H9 (cell line): ENCODE measurements around the gene TSPEAR. TPM values are rescaled to one million over a fixed set of nuclear protein-coding genes. Genes with fewer than 3 reads are reported as not detected.

ENCODE experiments used
- DNase-seq: peaks from one replicate; pipeline ENCODE4 v3.0.0-alpha.2; 2017
- H2AFZ ChIP-seq: one replicate; pipeline ENCODE4 v1.6.1; 2013; ENCODE audit warnings: mild to moderate bottlenecking, low read length, control low read depth, moderate library complexity
- H2AK5ac ChIP-seq: 2 replicates; pipeline ENCODE4 v1.6.1; 2013; ENCODE audit warnings: low read length, control low read depth, mixed read lengths; ENCODE audit not compliant: insufficient read length
- H2BK120ac ChIP-seq: one replicate; pipeline ENCODE4 v1.6.1; 2013; ENCODE audit warnings: low read depth, mild to moderate bottlenecking, low read length, control low read depth, inconsistent platforms; ENCODE audit not compliant: poor library complexity, severe bottlenecking
- H2BK12ac ChIP-seq: 2 replicates; pipeline ENCODE4 v1.6.1; 2013; ENCODE audit warnings: low read length, control low read depth, mixed read lengths, low read depth; ENCODE audit not compliant: insufficient read length
- H2BK15ac ChIP-seq: 2 replicates; pipeline ENCODE4 v1.6.1; 2013; ENCODE audit warnings: low read depth, low read length, control low read depth
- H2BK20ac ChIP-seq: one replicate; pipeline ENCODE4 v1.6.1; 2013; ENCODE audit warnings: low read depth, mild to moderate bottlenecking, low read length, control low read depth, inconsistent platforms; ENCODE audit not compliant: poor library complexity, severe bottlenecking
- H2BK5ac ChIP-seq: 2 replicates; pipeline ENCODE4 v1.6.1; 2013; ENCODE audit warnings: low read length, control low read depth, mixed read lengths; ENCODE audit not compliant: insufficient read length
- H3K14ac ChIP-seq: 2 replicates; pipeline ENCODE4 v1.6.1; 2013; ENCODE audit warnings: low read length, control low read depth; ENCODE audit not compliant: insufficient read depth
- H3K18ac ChIP-seq: 2 replicates; pipeline ENCODE4 v1.6.1; 2013; ENCODE audit warnings: low read depth, mild to moderate bottlenecking, mixed read lengths, low read length, control low read depth; ENCODE audit not compliant: insufficient read length
- H3K23ac ChIP-seq: 2 replicates; pipeline ENCODE4 v1.6.1; 2013; ENCODE audit warnings: low read length, control low read depth, mixed read lengths, low read depth; ENCODE audit not compliant: insufficient read length
- H3K23me2 ChIP-seq: 2 replicates; pipeline ENCODE4 v1.6.1; 2013; ENCODE audit warnings: low read depth, mild to moderate bottlenecking, mixed read lengths, low read length, control low read depth; ENCODE audit not compliant: insufficient read length, poor library complexity, severe bottlenecking
- H3K27ac ChIP-seq: 2 replicates; pipeline ENCODE4 v1.5.1; 2013; ENCODE audit warnings: low read length, control low read depth, mixed read lengths, low read depth; ENCODE audit not compliant: insufficient read length
- H3K27me3 ChIP-seq: 2 replicates; pipeline ENCODE4 v1.6.1; 2013; ENCODE audit warnings: low read length, control low read depth, inconsistent platforms; ENCODE audit not compliant: insufficient read depth
- H3K4ac ChIP-seq: 2 replicates; pipeline ENCODE4 v1.6.1; 2013; ENCODE audit warnings: low read depth, mild to moderate bottlenecking, control low read depth, inconsistent platforms, low read length, moderate library complexity
- H3K4me1 ChIP-seq: 2 replicates; pipeline ENCODE4 v1.6.1; 2013; ENCODE audit warnings: low read length, control low read depth, inconsistent platforms; ENCODE audit not compliant: insufficient read depth
- H3K4me2 ChIP-seq: 2 replicates; pipeline ENCODE4 v1.6.1; 2013; ENCODE audit warnings: low read length, control low read depth, mixed read lengths; ENCODE audit not compliant: insufficient read length, insufficient read depth
- H3K56ac ChIP-seq: 2 replicates; pipeline ENCODE4 v1.6.1; 2013; ENCODE audit warnings: low read depth, mild to moderate bottlenecking, mixed read lengths, low read length, control low read depth; ENCODE audit not compliant: insufficient read length
- H3K79me1 ChIP-seq: 2 replicates; pipeline ENCODE4 v1.6.1; 2013; ENCODE audit warnings: low read depth, mild to moderate bottlenecking, moderate library complexity, low read length, control low read depth, inconsistent platforms; ENCODE audit not compliant: insufficient read depth, poor library complexity, severe bottlenecking
- H3K79me2 ChIP-seq: 2 replicates; pipeline ENCODE4 v1.6.1; 2013; ENCODE audit warnings: low read length, control low read depth, inconsistent platforms; ENCODE audit not compliant: insufficient read depth
- H3K9ac ChIP-seq: 2 replicates; pipeline ENCODE4 v1.6.1; 2013; ENCODE audit warnings: low read length, control low read depth, mixed read lengths; ENCODE audit not compliant: insufficient read length; ENCODE audit errors: extremely low read depth
- H3K9me3 ChIP-seq: one replicate; pipeline ENCODE4 v1.6.1; 2013; ENCODE audit warnings: low read depth, low read length, inconsistent platforms; ENCODE audit not compliant: control insufficient read depth
- H3T11ph ChIP-seq: one replicate; pipeline ENCODE4 v1.6.1; 2013; ENCODE audit warnings: mild to moderate bottlenecking, low read length, control low read depth, inconsistent platforms
- H4K20me1 ChIP-seq: one replicate; pipeline ENCODE4 v1.6.1; 2013; ENCODE audit not compliant: control insufficient read depth, insufficient read length, insufficient read depth
- H4K5ac ChIP-seq: 2 replicates; pipeline ENCODE4 v1.6.1; 2013; ENCODE audit warnings: low read depth, mild to moderate bottlenecking, mixed read lengths, low read length, control low read depth; ENCODE audit not compliant: insufficient read length
- H4K8ac ChIP-seq: replicated peaks from 2 replicates; pipeline ENCODE4 v1.6.1; 2013; ENCODE audit warnings: low read length, control low read depth, mixed read lengths, low read depth; ENCODE audit not compliant: insufficient read length
- H4K91ac ChIP-seq: 2 replicates; pipeline ENCODE4 v1.6.1; 2013; ENCODE audit warnings: low read depth, mild to moderate bottlenecking, moderate library complexity, mixed read lengths, low read length, control low read depth; ENCODE audit not compliant: insufficient read length
- H3K27ac Mint-ChIP-seq, 3 experiments: 2 replicates in 2 of 3; 3 replicates in 1 of 3; pipeline ENCODE4 v1.8.0; 2020 to 2021; ENCODE audit warnings: mixed read lengths in 3 of 3, mild to moderate bottlenecking in 1 of 3, moderate library complexity in 1 of 3
- H3K27me3 Mint-ChIP-seq: 2 replicates; pipeline ENCODE4 v1.8.0; 2021; ENCODE audit warnings: low read depth, mild to moderate bottlenecking, moderate library complexity, mixed read lengths
- H3K36me3 Mint-ChIP-seq, 3 experiments: 2 replicates in 2 of 3; 3 replicates in 1 of 3; pipeline ENCODE4 v1.8.0; 2020 to 2021; ENCODE audit warnings: low read depth in 3 of 3, mixed read lengths in 3 of 3; ENCODE audit not compliant: insufficient read depth in 1 of 3
- H3K4me1 Mint-ChIP-seq, 2 experiments: 2 replicates each; pipeline ENCODE4 v1.8.0; 2020; ENCODE audit warnings: mixed read lengths in 2 of 2
- H3K4me3 Mint-ChIP-seq, 2 experiments: 2 replicates in 1 of 2; 3 replicates in 1 of 2; pipeline ENCODE4 v1.8.0; 2020 to 2021; ENCODE audit warnings: mild to moderate bottlenecking in 2 of 2, mixed read lengths in 2 of 2, moderate library complexity in 1 of 2
- H3K9me3 Mint-ChIP-seq, 2 experiments: 2 replicates in 1 of 2; 3 replicates in 1 of 2; pipeline ENCODE4 v1.8.0; 2020; ENCODE audit warnings: mild to moderate bottlenecking in 2 of 2, mixed read lengths in 2 of 2, moderate library complexity in 1 of 2
- CTCF ChIP-seq: fragments of 200-600 bp; sonication (generic); conservative IDR thresholded peaks from 3 replicates; pipeline ENCODE4 v1.8.0; 2021; ENCODE audit warnings: antibody characterized with exemption, mild to moderate bottlenecking
- WGBS: extraction: QIAGEN DNeasy Blood & Tissue Kit; methylation state at CpG from one replicate; pipeline ENCODE4 v1.1.7; 2013; ENCODE audit warnings: missing lambda C conversion rate, low lambda C conversion rate, mixed read lengths; ENCODE audit not compliant: insufficient read length; ENCODE audit errors: extremely low coverage; 5-methylcytosine and 5-hydroxymethylcytosine counted together
- total RNA-seq: library from RNA; stranded (reverse); gene quantifications from 2 replicates; pipeline ENCODE4 v1.2.1, GENCODE V29; 2021

The TSPEAR gene
- total RNA-seq, 1 experiment from 2014 or later = 1.3 TPM

DNA sequence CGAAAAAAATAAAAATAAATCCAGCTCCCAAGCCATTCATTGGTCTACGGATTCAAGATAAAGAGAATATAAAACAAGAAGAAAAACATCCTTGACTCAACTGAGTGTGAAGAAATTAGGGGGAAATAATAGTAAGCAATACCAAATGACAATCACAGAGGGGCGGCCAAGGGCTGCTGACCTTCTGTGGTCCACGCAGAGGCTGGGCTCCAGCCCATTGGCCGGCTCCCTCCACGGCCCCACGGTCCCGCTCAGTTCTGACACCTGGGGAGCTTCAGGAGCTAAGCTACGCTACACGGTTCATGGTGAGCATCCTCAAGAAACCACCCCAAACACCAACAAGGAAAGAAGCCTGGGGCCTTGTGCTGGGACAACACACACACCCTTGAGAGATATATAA, 14.8 kb downstream of the TSPEAR start:
- peaks cover 7 to 19% (median 7%) of the 10 kb centered on the region in 3 experiments; a peak in 6 of 7 replicates for H3K36me3 Mint-ChIP-seq
- Histone ChIP-seq H3K79me2 (no peaks in the 10 kb centered on the region), H3K79me1 (no peaks in the 10 kb centered on the region), H3K23me2 (no peaks in the 10 kb centered on the region), H3K9ac (no peak overlapping the region), H4K8ac (no peak overlapping the region), H2AK5ac (no peak overlapping the region), H2BK12ac (no peak overlapping the region), H2BK20ac (no peak overlapping the region), H3T11ph (no peak overlapping the region), H2BK120ac (no peak overlapping the region), H3K27me3 (no peaks in the 10 kb centered on the region; the same call in 1 of the 2 replicates), H4K91ac (no peak overlapping the region), H4K5ac (no peak overlapping the region), H3K27ac (no peak overlapping the region), H3K4me2 (peak overlapping the region; percentile 20), H4K20me1 (no peaks in the 10 kb centered on the region), H3K23ac (no peak overlapping the region), H2BK15ac (no peak overlapping the region), H2AFZ (no peak overlapping the region), H3K4ac (no peak overlapping the region), H3K4me1 (peaks cover 4% of the 10 kb centered on the region; the same call in 1 of the 2 replicates), H3K14ac (no peak overlapping the region), H2BK5ac (no peak overlapping the region), H3K9me3 (no peaks in the 10 kb centered on the region), H3K56ac (no peak overlapping the region), H3K18ac (no peak overlapping the region)
- DNase-seq = no peak
- peaks cover 53 to 57% of the 10 kb centered on the region in 2 experiments for H3K4me1 Mint-ChIP-seq
- peak; percentile 31; the same call in 1 of the 3 replicates for TF ChIP-seq CTCF
- H3K9me3 Mint-ChIP-seq = peaks cover 17 to 18% of the 10 kb centered on the region in 2 experiments
- no peak overlapping the region; a peak in 2 of 5 replicates for H3K4me3 Mint-ChIP-seq
- WGBS = no CpG with 5 or more reads among the region's 10 CpGs
- H3K27me3 Mint-ChIP-seq = peaks cover 5% of the 10 kb centered on the region; the same call in 1 of the 2 replicates
- H3K27ac Mint-ChIP-seq = no peak overlapping the region
